ENCODE results near the gene PCDHGA1.

The PCDHGA1 gene

GRCh38 chr5:141516672-141517025 lies 186.3 kb downstream of the PCDHGA1 start:
- DNase-seq: no peak

DNA sequence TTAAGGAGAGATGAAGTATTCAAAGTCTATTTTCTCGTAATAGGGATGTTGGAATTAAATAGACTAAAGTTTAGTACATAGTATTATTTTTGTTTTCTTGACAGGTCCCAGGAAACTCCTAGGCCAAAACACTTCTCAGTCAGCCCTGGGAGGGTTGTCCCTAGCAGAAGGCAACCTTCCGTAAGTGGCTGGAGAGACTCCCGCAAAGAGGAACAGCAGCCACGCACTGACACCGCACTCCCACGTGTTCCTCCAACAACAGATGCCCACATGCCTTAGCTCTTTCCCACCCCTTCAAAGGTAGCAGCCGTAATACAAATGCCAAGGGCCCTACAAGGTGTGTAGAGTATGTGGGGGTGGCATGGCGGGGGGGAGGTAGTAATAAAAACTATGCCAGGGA lies 187.0 kb downstream of the PCDHGA1 start:
- no peak for DNase-seq

DNA sequence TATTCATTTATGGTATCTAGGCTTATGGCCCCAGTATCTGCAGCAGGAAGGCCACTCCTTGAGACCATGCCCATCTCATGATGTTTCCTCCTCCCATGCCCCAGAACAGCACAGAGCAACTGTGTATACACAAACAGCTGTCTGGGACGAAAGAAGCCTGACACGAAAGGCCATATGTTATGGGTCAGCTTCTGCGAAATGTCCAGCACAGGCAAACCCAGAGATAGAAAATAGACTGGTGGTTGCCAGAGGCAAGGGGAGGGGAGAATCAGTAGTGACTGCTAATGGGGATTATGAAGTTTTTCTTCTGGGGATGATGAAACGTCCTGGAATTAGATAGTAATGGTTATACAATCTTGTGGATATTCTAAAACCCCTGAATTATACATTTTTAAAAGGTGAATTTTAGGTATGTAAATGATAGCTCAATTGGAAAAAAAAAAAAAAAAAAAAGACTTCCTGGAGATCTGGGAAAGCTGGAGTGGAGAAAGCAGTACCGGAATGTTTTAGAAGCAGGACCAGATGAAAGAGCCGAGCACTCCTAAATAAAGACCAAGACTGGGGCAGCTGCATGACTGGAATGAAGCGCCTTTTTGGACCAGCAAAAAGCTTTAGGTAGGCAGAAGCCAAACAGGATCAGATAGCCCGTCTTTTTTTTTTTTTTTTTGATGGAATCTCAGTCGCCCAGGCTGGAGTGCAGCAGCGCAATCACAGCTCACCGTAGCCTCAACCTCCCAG lies 187.7 kb downstream of the PCDHGA1 start:
- DNase-seq: no peak

GRCh38 chr5:141518618-141519015 lies 188.3 kb downstream of the PCDHGA1 start:
- DNase-seq: no peak

GRCh38 chr5:141519605-141520565 lies 189.6 kb downstream of the PCDHGA1 start:
- DNase-seq: peak; percentile 25

DNA sequence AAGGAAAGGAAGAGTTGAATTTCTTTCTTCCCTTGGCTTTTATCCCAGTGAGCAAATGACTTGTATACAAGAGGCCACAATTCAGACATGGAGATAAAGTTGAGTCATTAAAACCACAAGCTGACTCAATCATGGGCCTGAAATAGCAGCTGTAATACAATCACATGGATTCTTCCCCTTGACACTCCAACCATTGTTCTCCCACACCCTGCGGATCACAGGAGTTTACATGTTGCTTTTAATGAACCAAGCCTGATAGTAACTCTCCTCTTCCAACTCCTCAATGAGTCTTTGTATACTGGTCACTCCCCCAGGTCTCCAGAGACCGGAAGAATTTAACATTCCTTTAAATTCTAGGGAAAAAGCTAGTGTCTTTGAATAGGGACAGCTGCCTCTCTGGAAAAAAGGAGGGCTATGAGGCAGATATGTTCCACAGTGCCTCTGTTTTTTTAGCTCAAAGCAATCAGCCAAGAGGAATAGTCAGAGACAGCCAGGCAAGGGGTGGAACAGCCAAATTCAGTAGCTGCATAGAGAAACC lies 191.0 kb downstream of the PCDHGA1 start:
- DNase-seq: peak; percentile 68

- DNase-seq: no peak
Observed at GRCh38 chr5:141522301-141522700, 192.0 kb downstream of the PCDHGA1 start.

- no peak for DNase-seq
Observed at GRCh38 chr5:141523991-141524390, 193.7 kb downstream of the PCDHGA1 start.

GRCh38 chr5:141524604-141525597 lies 194.6 kb downstream of the PCDHGA1 start:
- no peak for DNase-seq

GRCh38 chr5:141525653-141526052 lies 195.3 kb downstream of the PCDHGA1 start:
- DNase-seq: no peak

- DNase-seq: no peak
Observed at GRCh38 chr5:141527426-141527825, 197.1 kb downstream of the PCDHGA1 start.

DNA sequence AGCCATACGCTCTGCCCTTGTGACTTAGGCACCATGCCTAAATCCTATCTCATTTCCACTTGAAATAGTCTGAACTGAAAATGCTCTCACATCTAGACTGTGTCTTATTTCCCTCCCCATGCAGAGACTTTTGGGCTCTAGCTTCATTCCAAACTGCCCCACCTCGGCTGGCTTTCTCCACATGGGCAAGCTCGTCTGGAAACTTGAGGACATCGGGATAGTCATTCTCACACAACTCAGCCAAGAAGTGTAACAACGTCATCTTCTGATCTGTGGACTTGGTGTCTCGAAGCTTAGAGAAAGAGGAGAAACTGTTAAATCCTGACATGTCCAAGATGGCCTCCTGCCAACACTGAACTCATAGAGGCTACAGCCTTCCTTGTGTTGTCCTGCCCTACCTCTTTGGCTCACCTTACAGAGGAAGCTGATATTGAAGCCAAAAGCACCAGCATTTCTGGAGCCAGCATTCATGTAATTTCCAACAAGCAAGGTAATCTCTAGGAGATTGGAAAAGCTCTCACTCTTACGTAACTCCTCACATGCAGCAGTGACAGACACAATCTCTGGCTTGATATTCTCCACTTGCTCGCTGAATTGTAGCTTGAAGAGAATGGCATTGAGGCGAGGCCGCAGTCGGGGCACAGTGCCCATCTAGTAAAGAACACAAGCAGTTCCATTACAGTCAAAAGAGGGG lies 198.1 kb downstream of the PCDHGA1 start:
- no peak for DNase-seq

DNA sequence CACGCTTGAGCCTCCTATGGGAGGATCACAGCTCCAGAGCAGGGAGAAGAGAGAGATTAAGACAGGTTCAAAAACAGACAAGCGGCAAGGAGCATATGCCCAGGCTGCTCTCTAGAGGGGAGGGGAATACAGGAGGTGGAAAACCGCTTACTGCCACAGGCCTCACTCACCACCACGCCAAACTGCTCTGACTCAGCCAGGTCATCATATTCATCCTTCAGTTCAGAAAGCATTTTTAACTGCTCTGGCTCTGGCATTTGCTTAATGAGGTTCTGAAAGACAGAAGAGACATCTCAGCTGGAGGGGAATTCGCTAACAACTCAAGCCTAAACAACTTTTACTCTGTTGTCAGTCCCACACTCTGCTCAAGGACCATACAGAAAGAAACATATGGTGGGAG lies 198.7 kb downstream of the PCDHGA1 start:
- DNase-seq: no peak

GRCh38 chr5:141529873-141530272 lies 199.6 kb downstream of the PCDHGA1 start:
- DNase-seq: no peak

DNA sequence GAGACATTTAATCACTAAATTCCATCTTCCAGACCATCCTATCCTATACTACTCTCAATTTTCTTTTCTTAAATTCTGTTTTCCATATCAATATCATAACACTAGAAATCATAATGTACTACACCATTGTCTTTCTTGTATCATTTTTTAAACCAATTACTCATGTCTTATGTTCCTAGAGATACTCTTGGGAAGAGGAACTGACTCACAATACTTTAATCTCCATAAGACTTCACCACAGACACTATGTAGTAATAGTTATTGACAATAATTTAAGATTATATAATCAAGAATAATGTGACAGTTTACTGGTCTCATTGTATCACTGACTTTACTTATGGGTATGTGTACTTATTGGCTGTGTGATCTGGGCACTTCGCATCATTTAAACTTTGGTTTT lies 202.4 kb downstream of the PCDHGA1 start:
- DNase-seq: no peak

DNA sequence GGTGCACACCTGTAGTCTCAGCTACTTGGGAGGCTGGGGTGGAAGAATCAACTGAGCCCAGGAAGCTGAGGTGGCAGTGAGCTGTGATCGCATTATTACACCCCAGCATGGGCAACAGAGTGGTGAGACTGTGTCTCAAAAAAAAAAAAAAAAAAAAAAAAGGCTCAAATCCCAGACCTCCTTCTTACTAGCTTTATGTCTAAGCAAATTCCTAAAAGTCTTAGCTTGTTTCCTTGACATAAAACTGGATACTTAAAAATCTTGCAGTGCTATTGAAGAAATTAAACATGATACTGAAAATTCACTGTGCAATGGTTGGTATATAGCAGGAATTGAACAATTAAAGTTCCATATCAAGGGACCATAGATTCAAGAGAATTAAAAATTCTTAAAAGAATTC lies 203.6 kb downstream of the PCDHGA1 start:
- DNase-seq: no peak

GRCh38 chr5:141534492-141535213 lies 204.3 kb downstream of the PCDHGA1 start:
- no peak for DNase-seq

- no peak for DNase-seq
Observed at GRCh38 chr5:141543053-141543452, 212.7 kb downstream of the PCDHGA1 start.

DNA sequence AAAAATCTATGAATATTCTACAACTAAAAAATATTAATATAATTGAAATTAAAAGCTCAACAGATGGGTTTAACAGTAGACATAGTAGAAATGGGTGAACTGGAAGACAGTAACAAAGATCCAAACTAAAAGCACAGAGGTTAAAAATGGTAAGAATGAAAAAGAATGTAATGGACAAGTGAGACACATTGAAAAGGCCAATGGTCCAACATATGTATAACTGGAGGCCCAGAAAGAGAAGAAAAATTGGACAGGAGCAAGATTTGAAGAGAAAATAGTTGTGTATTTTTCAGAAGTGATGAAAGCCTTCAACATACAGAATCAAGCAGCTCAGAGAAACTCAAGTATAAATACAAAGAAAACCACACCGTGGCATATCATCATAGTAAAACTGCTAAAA lies 217.2 kb downstream of the PCDHGA1 start:
- no peak for DNase-seq

DNA sequence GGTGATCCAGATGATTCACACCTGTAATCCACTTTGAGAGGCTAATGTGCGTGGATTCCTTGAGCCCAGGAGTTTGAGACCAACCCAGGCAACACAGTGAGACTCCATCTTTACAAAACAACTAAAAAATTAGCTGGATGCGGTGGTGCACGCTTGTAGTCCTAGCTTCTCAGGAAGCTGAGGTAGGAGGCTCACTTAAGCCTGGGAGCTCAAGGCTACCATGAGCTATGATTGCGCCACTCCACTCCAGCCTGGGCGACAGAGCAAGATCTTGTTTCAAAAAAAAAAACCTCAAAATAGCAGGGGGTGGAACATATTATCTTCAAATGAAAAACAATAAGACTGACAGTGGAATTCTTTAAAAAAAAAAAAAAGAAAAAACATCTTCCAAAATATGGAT lies 217.6 kb downstream of the PCDHGA1 start:
- no peak for DNase-seq

- DNase-seq: peak; percentile 5
Observed at GRCh38 chr5:141557681-141558136, 227.4 kb downstream of the PCDHGA1 start.

Data from GF-D8 (cell line).